ENCODE measurements around the gene TIMM23.
"Not testable (repeated sequence)": the region's sequence is repeated elsewhere in the genome, so short reads cannot be mapped to it uniquely, and the experiment has no call there.

TIMM23 gene

DNA sequence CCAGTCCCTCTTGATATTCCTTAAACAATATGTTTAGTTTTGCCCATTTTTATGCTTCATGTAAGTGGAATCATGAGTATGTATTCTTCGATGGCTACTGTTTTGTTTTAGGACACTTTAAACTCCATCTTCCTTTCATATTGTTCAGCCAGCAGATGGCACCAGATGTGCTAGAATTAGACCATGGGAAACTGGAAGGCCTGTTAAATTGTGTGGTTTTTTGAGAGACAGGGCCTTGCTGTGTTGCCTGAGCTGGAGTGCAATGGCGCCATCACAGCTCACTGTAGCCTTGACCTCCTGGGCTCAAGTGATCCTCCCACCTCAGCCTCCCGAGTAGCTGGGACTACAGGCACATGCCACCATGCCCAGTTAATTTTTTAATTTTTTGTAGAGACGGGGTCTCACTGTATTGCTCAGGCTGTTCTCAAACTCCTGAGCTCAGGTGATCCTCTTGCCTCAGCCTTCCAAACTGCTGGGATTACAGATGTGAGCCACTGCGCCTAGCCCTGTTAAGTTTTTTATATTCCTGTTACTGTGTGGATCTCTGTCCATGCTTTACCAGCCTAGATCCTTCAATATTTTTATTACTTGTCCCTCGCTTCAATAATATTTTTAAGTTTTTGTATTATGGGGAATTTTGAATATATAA lies 11.4 kb downstream of the TIMM23 start:
- H3K27ac ChIP-seq = not testable (repeated sequence)
- TF ChIP-seq, protein P1, sequence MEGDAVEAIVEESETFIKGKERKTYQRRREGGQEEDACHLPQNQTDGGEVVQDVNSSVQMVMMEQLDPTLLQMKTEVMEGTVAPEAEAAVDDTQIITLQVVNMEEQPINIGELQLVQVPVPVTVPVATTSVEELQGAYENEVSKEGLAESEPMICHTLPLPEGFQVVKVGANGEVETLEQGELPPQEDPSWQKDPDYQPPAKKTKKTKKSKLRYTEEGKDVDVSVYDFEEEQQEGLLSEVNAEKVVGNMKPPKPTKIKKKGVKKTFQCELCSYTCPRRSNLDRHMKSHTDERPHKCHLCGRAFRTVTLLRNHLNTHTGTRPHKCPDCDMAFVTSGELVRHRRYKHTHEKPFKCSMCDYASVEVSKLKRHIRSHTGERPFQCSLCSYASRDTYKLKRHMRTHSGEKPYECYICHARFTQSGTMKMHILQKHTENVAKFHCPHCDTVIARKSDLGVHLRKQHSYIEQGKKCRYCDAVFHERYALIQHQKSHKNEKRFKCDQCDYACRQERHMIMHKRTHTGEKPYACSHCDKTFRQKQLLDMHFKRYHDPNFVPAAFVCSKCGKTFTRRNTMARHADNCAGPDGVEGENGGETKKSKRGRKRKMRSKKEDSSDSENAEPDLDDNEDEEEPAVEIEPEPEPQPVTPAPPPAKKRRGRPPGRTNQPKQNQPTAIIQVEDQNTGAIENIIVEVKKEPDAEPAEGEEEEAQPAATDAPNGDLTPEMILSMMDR (conservative IDR thresholded peaks at IDR 0.05) = peak; percentile 42

DNA sequence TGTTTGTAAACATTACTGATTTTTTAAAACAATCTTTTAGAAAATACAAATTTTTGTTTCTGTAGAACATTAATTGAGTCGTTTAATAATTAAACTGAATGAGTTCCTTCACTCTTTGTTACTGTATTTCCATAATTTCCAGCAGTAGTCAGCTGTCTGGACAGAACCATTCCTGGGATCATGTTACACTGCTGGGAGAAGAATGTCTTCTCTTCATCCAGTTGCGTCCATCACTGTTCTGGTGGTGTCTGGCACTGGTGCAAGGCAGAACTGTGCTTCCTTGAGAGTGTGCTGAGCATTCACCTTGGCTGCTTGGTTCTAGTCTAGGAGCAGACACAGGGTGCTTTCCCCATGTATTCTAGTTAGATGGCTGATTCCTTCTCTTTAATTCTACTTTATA lies 12.2 kb downstream of the TIMM23 start:
- not testable (repeated sequence) for H3K27ac ChIP-seq

DNA sequence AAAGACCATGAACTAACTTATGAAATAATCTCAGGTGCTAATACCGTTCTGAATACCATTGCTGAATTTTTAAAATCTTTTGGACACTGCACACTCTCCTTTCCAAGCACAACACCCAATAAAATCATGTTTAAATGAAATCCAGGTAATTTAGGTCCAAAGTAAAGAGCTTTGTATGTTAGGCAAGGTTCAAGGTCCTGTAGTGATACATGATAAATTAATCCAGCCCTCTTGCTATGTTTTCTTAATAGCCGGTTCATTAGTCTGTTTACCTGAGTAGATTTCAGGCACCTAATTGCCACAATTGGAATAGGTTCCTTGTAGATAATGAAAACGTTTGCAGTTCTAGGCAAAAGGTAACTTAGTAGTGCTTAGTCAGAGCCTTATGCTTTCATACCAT lies 13.3 kb downstream of the TIMM23 start:
- H3K27ac ChIP-seq = not testable (repeated sequence)

DNA sequence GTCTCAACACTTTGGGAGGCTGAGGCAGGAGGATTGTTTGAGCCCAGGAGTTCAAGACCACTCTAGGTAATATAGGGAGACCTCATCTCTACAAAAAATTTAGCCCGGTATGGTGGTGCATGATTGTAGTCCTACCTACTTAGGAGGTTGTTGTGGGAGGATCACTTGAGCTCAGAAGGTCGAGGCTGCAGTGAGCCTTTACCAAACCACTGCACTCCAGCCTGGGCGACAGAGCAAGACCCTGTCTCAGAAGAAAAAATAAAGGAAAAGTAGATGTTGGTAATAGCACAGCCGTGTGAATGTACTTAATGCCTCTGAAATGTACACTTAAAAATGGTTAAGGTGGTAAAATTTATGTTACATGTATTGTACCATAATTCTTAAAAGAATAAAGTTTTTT lies 25.3 kb downstream of the TIMM23 start:
- no peak overlapping the region for H3K27ac ChIP-seq
- no peak for TF ChIP-seq ZFX (IDR thresholded peaks at IDR 0.05)
- TF ChIP-seq, protein P1 (conservative IDR thresholded peaks at IDR 0.05) = no peak

DNA sequence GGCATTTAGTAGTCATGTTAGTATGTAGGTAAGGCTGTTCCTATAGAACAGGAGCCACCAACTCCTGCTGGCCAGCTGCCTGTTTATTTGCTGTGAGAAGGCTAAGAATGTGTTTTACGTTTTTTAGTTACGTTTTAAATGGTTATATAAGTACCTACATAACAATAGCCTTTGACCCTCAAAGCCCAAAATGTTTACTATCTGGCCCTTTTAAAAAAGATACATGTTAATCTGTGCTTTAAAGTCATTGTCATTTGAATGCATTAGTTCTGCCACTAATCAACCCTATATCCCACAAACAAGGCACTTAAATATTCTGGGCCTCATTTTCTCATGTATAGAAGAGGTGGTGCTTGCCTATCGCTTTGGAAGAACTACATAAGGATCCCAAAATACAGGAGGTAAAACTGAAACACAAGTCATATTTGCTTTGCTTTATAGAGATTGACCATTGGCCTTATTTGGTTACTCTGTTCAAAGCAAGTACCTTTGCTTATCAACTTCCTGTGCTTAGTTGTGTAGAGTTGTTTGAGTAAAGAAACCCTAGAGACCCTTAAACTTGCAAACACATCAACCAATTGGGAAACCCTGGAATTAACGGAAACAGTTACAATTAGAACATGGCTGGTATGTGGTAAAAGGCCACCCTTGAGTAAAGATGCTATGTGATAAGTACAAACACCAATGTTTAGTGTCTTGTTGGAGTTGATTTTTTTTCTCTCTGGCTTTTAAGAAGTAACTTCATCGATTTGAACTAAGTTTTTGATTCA lies 25.9 kb downstream of the TIMM23 start:
- H3K27ac ChIP-seq = no peak overlapping the region
- TF ChIP-seq, protein P1 (conservative IDR thresholded peaks at IDR 0.05) = no peak
- no peak for TF ChIP-seq ZFX (IDR thresholded peaks at IDR 0.05)

DNA sequence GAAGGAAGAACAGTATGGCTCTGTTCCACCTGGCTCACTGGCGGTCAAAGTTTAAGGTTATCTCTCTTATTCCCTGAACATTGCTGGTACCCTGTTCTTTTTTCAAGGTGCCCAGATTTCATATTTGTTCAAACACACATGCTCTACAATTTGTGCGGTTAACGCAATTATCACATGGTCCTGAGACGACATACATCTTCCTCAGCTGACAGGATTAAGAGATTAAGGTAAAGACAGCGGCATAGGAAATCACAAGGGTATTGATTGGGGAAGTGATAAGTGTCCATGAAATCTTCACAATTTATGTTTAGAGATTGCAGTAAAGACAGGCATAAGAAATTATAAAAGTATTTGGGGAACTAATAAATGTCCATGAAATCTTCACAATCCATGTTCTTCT lies 27.7 kb downstream of the TIMM23 start:
- H3K27ac ChIP-seq = not testable (repeated sequence)

DNA sequence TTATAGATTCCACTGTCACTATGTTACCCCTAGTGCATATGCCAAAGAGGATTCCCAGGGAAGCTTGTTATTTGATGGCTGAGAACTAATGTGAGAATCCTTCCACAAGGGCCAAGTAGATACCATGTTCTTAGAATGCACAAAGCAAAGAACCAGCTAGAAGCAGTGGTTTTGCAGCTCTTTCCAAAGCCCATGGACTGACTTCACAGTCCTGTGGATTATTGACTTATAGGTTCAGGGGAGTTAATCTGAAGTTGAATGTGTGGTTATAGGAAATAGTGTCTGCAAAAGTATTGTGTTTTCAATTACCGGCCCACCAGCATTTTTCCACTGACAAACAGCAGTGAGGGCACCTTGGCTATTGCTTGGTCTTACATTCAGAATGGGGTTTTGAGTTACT lies 28.2 kb downstream of the TIMM23 start:
- TF ChIP-seq ZFX (IDR thresholded peaks at IDR 0.05) = no peak
- TF ChIP-seq, protein P1 (conservative IDR thresholded peaks at IDR 0.05) = no peak

DNA sequence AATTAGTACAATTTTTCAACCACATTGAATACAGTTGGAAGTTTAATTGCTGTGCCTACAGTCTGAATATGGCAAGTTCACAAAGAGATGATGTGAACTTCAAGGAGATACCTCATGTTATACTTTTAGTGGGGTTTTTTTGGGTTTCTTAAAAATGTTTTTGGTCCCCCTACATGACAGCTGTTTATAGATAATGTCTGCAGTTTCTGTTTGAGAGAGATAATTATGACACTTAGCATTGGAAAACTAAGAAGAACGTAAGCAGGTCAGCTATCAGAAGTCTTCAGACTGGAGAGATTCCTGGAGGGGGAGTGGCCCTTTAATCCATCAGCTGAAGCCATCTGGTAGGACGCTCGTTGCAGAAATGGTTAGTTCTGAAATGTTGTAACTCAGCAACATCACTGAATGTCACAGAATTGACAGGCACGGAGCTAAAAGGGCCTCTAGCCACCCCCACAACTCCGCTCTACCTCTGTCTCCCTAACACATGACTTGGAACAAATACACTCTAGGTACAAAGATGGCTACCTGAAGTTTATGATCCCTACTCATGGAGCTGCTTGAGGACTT lies 29.0 kb downstream of the TIMM23 start:
- TF ChIP-seq ZFX (IDR thresholded peaks at IDR 0.05) = no peak
- TF ChIP-seq, protein P1 (conservative IDR thresholded peaks at IDR 0.05) = no peak
- no peak overlapping the region for H3K27ac ChIP-seq

More for the DNA sequence above, 28.2 kb downstream of the TIMM23 start:
- no peak overlapping the region for H3K27ac ChIP-seq

DNA sequence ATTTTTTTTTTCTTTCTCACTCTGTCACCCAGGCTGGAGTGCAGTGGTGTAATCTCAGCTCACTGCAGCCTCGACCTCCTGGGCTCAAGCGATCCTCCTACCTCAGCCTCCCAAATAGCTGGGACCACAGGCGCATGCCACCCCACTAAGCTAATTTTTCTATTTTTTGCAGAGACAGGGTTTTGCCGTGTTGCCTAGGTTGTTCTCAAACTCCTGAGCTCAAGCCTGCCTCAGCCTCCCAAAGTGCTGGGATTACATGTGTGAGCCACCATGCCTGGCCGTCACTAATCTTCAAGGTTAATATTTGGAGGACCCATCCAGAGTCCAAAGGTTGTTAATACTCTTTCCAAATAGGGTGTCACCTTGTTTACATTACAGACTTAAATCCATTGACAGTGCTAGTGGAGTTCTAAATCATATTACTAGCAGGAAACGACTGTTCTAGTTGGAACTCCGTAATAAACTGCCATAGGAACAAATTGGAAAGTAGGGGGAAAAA lies 29.9 kb downstream of the TIMM23 start:
- not testable (repeated sequence) for H3K27ac ChIP-seq

Measured in C4-2B (cell line).